ENCODE data around the gene CD247. TPM values are rescaled to one million over a fixed set of nuclear protein-coding genes. Genes with fewer than 3 reads are reported as not detected.
A peak's percentile ranks its signal among the peaks of the same experiment; 100 is the strongest.

Gene CD247
- total RNA-seq, 2 donors from 2014 or later: 118 to 158 TPM

- no peak for ATAC-seq
- Mint-ChIP-seq H3K27ac (peak overlapping the region; percentile 96 to 98), H3K9me3 (no peaks in the 10 kb centered on the region), H3K36me3 (peaks cover 0 to 4% of the 10 kb centered on the region in 2 donors)
- no peak for DNase-seq (ENCODE audit: low spot score in 2 of 2)
Measured at GRCh38 chr1:167446966-167447365, 71.4 kb downstream of the CD247 start.

GRCh38 chr1:167443757-167444156 lies 74.6 kb downstream of the CD247 start:
- Mint-ChIP-seq H3K36me3 (peaks cover 0 to 11% of the 10 kb centered on the region in 2 donors), H3K27ac (peak overlapping the region in 1 of 2 donors; percentile 67), H3K9me3 (no peaks in the 10 kb centered on the region)
- no peak for ATAC-seq
- no peak for DNase-seq (ENCODE audit: low spot score in 2 of 2)

- ATAC-seq (no peak), DNase-seq (ENCODE audit: low spot score in 2 of 2) (no peak)
- no peaks in the 10 kb centered on the region for H3K9me3 Mint-ChIP-seq
- H3K27ac Mint-ChIP-seq: peak overlapping the region; percentile 74 to 83
- H3K36me3 Mint-ChIP-seq: peaks cover 0 to 18% of the 10 kb centered on the region in 2 donors
Measured at GRCh38 chr1:167442854-167443565, 75.3 kb downstream of the CD247 start.

- Mint-ChIP-seq H3K27ac (peak overlapping the region; percentile 74 to 83), H3K36me3 (peaks cover 0 to 20% of the 10 kb centered on the region in 2 donors), H3K9me3 (no peaks in the 10 kb centered on the region)
- ATAC-seq (peak; percentile 70 to 74), DNase-seq (ENCODE audit: low spot score in 2 of 2) (peak; percentile 80 to 89)
Measured at GRCh38 chr1:167442142-167442848, 76.0 kb downstream of the CD247 start.

GRCh38 chr1:167441222-167441621 lies 77.1 kb downstream of the CD247 start:
- DNase-seq (ENCODE audit: low spot score in 2 of 2) (no peak), ATAC-seq (no peak)
- H3K9me3 Mint-ChIP-seq: no peaks in the 10 kb centered on the region
- H3K27ac Mint-ChIP-seq: peak overlapping the region in 1 of 2 donors; percentile 9
- peaks cover 0 to 30% of the 10 kb centered on the region in 2 donors for H3K36me3 Mint-ChIP-seq

- ATAC-seq (no peak), DNase-seq (ENCODE audit: low spot score in 2 of 2) (no peak)
- no peak overlapping the region for H3K27ac Mint-ChIP-seq
- peaks cover 0 to 35% of the 10 kb centered on the region in 2 donors for H3K36me3 Mint-ChIP-seq
- H3K9me3 Mint-ChIP-seq: no peaks in the 10 kb centered on the region
Measured at GRCh38 chr1:167440776-167441175, 77.6 kb downstream of the CD247 start.

GRCh38 chr1:167440345-167440744 lies 78.0 kb downstream of the CD247 start:
- H3K9me3 Mint-ChIP-seq: no peaks in the 10 kb centered on the region
- DNase-seq (ENCODE audit: low spot score in 2 of 2) (no peak), ATAC-seq (no peak)
- H3K27ac Mint-ChIP-seq: no peak overlapping the region
- H3K36me3 Mint-ChIP-seq: peaks cover 0 to 39% of the 10 kb centered on the region in 2 donors

- ATAC-seq (peak; percentile 9 to 21), DNase-seq (ENCODE audit: low spot score in 2 of 2) (no peak)
- Mint-ChIP-seq H3K36me3 (peaks cover 0 to 41% of the 10 kb centered on the region in 2 donors), H3K27ac (peak overlapping the region in 1 of 2 donors; percentile 46), H3K9me3 (no peaks in the 10 kb centered on the region)
Measured at GRCh38 chr1:167439301-167439988, 78.9 kb downstream of the CD247 start.

GRCh38 chr1:167438171-167439138 lies 79.9 kb downstream of the CD247 start:
- Mint-ChIP-seq H3K36me3 (peaks cover 0 to 47% of the 10 kb centered on the region in 2 donors), H3K27ac (peak overlapping the region; percentile 28 to 91), H3K9me3 (no peaks in the 10 kb centered on the region)
- DNase-seq (ENCODE audit: low spot score in 2 of 2): no peak
- no peak for ATAC-seq

- H3K27ac Mint-ChIP-seq: peak overlapping the region; percentile 79 to 80
- peaks cover 0 to 53% of the 10 kb centered on the region in 2 donors for H3K36me3 Mint-ChIP-seq
- no peak for ATAC-seq
- H3K9me3 Mint-ChIP-seq: no peaks in the 10 kb centered on the region
- DNase-seq (ENCODE audit: low spot score in 2 of 2): no peak
Measured at GRCh38 chr1:167435484-167435883, 82.8 kb downstream of the CD247 start.

GRCh38 chr1:167434306-167434705 lies 84.0 kb downstream of the CD247 start:
- ATAC-seq: no peak
- no peak for DNase-seq (ENCODE audit: low spot score in 2 of 2)
- H3K9me3 Mint-ChIP-seq: no peaks in the 10 kb centered on the region
- H3K27ac Mint-ChIP-seq: peak overlapping the region; percentile 60 to 66
- peaks cover 0 to 44% of the 10 kb centered on the region in 2 donors for H3K36me3 Mint-ChIP-seq

GRCh38 chr1:167433884-167434283 lies 84.4 kb downstream of the CD247 start:
- no peaks in the 10 kb centered on the region for H3K9me3 Mint-ChIP-seq
- H3K36me3 Mint-ChIP-seq: peaks cover 0 to 44% of the 10 kb centered on the region in 2 donors
- no peak for ATAC-seq
- peak overlapping the region; percentile 60 to 66 for H3K27ac Mint-ChIP-seq
- DNase-seq (ENCODE audit: low spot score in 2 of 2): no peak

- Mint-ChIP-seq H3K27ac (peak overlapping the region; percentile 36 to 60), H3K9me3 (no peaks in the 10 kb centered on the region), H3K36me3 (peaks cover 0 to 35% of the 10 kb centered on the region in 2 donors)
- DNase-seq (ENCODE audit: low spot score in 2 of 2): no peak
- ATAC-seq: no peak
Measured at GRCh38 chr1:167432780-167433179, 85.5 kb downstream of the CD247 start.

GRCh38 chr1:167431909-167432650 lies 86.2 kb downstream of the CD247 start:
- Mint-ChIP-seq H3K27ac (peak overlapping the region; percentile 36 to 60), H3K36me3 (peaks cover 0 to 33% of the 10 kb centered on the region in 2 donors), H3K9me3 (no peaks in the 10 kb centered on the region)
- no peak for DNase-seq (ENCODE audit: low spot score in 2 of 2)
- no peak for ATAC-seq

GRCh38 chr1:167431261-167431908 lies 86.9 kb downstream of the CD247 start:
- peak; percentile 12 to 23 for ATAC-seq

More at GRCh38 chr1:167431261-167431908, 86.9 kb downstream of the CD247 start:
- DNase-seq (ENCODE audit: low spot score in 2 of 2): no peak
- peaks cover 0 to 26% of the 10 kb centered on the region in 2 donors for H3K36me3 Mint-ChIP-seq
- no peaks in the 10 kb centered on the region for H3K9me3 Mint-ChIP-seq
- H3K27ac Mint-ChIP-seq: peak overlapping the region; percentile 48 to 75

Data from activated naive CD4-positive, alpha-beta T cell treated with anti-CD3 and anti-CD28 coated beads, Interleukin-2, amount 50 U/mL, for 72 hours (primary cell).